Prostate gland (tissue), 2 donors: Measurements from ENCODE around the gene KCTD18. TPM values are rescaled to one million over a fixed set of nuclear protein-coding genes. Genes with fewer than 3 reads are reported as not detected.

Experiments
- DNase-seq: peaks from one replicate; pipeline ENCODE4 v3.0.0-alpha.2; 2019; ENCODE audit warnings: low spot score
- H3K27ac ChIP-seq, 2 donors: fragments of 200-600 bp; sonication (generic); 2 replicates each; pipeline ENCODE4 v1.5.1; 2017 to 2019
- H3K27me3 ChIP-seq: fragments of 200-600 bp; sonication (generic); replicated peaks from 2 replicates; pipeline ENCODE4 v1.5.1; 2019; ENCODE audit not compliant: insufficient read depth
- H3K36me3 ChIP-seq, 2 donors: fragments of 200-600 bp; sonication (generic); 1 replicate in 1 of 2; 2 replicates in 1 of 2; pipeline versions ENCODE4 v1.5.1 to v1.8.1; 2017 to 2019
- H3K4me1 ChIP-seq: fragments of 200-600 bp; sonication (generic); replicated peaks from 2 replicates; pipeline ENCODE4 v1.5.1; 2019
- H3K4me3 ChIP-seq, 2 donors: fragments of 200-600 bp; sonication (generic); 2 replicates each; pipeline ENCODE4 v1.5.1; 2017 to 2019
- H3K9me3 ChIP-seq: fragments of 200-600 bp; sonication (generic); 2 replicates; pipeline ENCODE4 v1.5.1; 2017
- POLR2A ChIP-seq: fragments of 450-650 bp; IDR thresholded peaks from one replicate; pipeline ENCODE4 v1.6.1; 2016; ENCODE audit warnings: antibody characterized with exemption, mild to moderate bottlenecking
- POLR2AphosphoS5 ChIP-seq: sonication (generic); formaldehyde crosslinking; IDR thresholded peaks from one replicate; pipeline ENCODE4 v1.6.1; 2017; ENCODE audit warnings: antibody characterized with exemption
- WGBS: methylation state at CpG from one replicate; pipeline ENCODE4 v1.1.5; 2018; 5-methylcytosine and 5-hydroxymethylcytosine counted together
- intact Hi-C: fragments of 100-400 bp; cut with DNase I; formaldehyde crosslinking; loops from one replicate; pipeline ENCODE4 v1.14.2; 2022
- total RNA-seq, 2 donors: library from RNA; depleted of rRNA; stranded (reverse); fragments of >200 nt; gene quantifications; one replicate each; pipeline ENCODE4 v1.1.0, GENCODE V29; 2016
- TF ChIP-seq, protein P1 (sequence below), 4 experiments: fragments of 200-600 bp in 2 of 4; fragments of 450-650 bp in 2 of 4; sonication (generic) in 2 of 4; IDR thresholded peaks; 1 replicate in 3 of 4; 2 replicates in 1 of 4; pipeline ENCODE4 v1.5.1; 2016 to 2019; ENCODE audit warnings: antibody characterized with exemption in 4 of 4, mild to moderate bottlenecking in 2 of 4, moderate library complexity in 2 of 4

KCTD18 gene
- total RNA-seq, 2 donors from 2014 or later, result 21.1 to 38.2 TPM

DNA sequence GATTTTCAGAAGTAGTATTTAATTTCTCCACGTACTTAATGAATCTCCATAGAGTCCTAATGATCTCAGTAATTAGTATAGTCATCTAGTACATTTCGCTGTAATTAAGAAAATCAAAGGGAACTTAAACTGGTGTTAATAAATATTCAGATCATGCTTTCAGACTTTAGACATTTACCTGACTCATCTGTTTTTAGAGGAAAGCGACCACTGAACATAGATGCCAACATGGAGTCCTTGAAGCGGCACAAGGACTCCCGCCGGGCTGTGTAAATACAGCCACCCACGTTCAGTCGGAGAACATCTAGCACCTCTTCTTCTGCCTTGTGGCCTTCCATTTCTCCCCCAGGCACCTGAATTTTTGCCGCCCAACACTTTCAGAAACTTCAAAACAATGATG lies 3.2 kb downstream of the KCTD18 start:
- Histone ChIP-seq H3K36me3 (no peaks in the 10 kb centered on the region), H3K4me3 (no peak overlapping the region), H3K27ac (no peak overlapping the region), H3K27me3 (no peaks in the 10 kb centered on the region), H3K4me1 (no peaks in the 10 kb centered on the region), H3K9me3 (no peaks in the 10 kb centered on the region)
- DNase-seq, result no peak
- WGBS, result 70% methylated on average over 9 of the region's 9 CpGs
- TF ChIP-seq, protein P1, sequence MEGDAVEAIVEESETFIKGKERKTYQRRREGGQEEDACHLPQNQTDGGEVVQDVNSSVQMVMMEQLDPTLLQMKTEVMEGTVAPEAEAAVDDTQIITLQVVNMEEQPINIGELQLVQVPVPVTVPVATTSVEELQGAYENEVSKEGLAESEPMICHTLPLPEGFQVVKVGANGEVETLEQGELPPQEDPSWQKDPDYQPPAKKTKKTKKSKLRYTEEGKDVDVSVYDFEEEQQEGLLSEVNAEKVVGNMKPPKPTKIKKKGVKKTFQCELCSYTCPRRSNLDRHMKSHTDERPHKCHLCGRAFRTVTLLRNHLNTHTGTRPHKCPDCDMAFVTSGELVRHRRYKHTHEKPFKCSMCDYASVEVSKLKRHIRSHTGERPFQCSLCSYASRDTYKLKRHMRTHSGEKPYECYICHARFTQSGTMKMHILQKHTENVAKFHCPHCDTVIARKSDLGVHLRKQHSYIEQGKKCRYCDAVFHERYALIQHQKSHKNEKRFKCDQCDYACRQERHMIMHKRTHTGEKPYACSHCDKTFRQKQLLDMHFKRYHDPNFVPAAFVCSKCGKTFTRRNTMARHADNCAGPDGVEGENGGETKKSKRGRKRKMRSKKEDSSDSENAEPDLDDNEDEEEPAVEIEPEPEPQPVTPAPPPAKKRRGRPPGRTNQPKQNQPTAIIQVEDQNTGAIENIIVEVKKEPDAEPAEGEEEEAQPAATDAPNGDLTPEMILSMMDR (IDR thresholded peaks at IDR 0.05), result no peak
- no peak for TF ChIP-seq POLR2AphosphoS5
- TF ChIP-seq POLR2A, result no peak
- intact Hi-C loops, result no loop called here

GRCh38 chr2:200502196-200502595 lies 7.7 kb downstream of the KCTD18 start:
- no peaks in the 10 kb centered on the region for H3K9me3 ChIP-seq
- no peaks in the 10 kb centered on the region for H3K36me3 ChIP-seq
- no peak for DNase-seq
- intact Hi-C loops, result no loop called here
- H3K27ac ChIP-seq, result no peak overlapping the region
- H3K4me1 ChIP-seq, result no peaks in the 10 kb centered on the region
- no peak overlapping the region for H3K4me3 ChIP-seq
- WGBS, result 95% methylated on average over 5 of the region's 5 CpGs
- no peak for TF ChIP-seq POLR2AphosphoS5
- TF ChIP-seq, protein P1 (IDR thresholded peaks at IDR 0.05), result no peak
- no peak for TF ChIP-seq POLR2A
- H3K27me3 ChIP-seq, result no peaks in the 10 kb centered on the region

DNA sequence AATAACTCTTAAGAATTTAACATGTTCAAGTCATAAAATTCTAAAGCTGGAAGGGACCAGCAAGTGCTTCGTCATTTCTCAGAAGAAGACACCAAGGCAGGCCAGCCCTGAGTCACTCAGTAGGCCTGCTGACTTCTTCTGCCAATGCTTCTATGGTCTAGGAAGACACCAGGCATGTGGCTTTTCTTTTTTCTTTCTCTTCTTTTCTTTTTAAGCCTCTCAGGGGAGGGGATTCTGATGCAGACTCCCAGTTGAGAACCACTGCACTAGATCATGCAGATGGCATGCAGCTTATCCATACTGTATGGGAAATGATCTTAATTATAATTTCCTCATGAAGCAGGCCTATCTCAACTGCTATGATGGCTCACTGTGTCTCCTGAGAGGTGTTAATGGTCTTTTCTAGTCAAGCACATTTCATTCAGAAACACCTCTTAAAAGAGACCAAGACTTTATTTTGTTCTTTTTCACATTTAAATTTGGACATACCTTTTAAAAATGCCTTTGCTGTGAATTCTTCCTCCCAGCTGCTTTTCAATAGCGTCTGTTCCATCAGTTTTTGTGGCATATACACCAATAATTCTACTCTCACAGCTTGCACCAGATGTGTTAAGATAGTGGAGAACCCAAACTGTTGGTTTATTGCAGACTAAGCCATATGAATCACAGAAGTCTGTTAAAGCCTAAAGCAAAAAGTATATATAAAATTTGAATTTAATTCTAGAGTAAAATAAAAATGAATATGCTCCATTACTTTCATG lies 11.3 kb downstream of the KCTD18 start:
- Histone ChIP-seq H3K27ac (no peak overlapping the region), H3K4me1 (no peaks in the 10 kb centered on the region), H3K36me3 (no peaks in the 10 kb centered on the region), H3K4me3 (no peak overlapping the region), H3K9me3 (no peaks in the 10 kb centered on the region), H3K27me3 (no peaks in the 10 kb centered on the region)
- WGBS, result 86% methylated on average over 2 of the region's 2 CpGs
- DNase-seq, result no peak
- intact Hi-C loops, result no loop called here
- TF ChIP-seq, protein P1 (IDR thresholded peaks at IDR 0.05), result no peak
- TF ChIP-seq POLR2AphosphoS5, result no peak
- no peak for TF ChIP-seq POLR2A

DNA sequence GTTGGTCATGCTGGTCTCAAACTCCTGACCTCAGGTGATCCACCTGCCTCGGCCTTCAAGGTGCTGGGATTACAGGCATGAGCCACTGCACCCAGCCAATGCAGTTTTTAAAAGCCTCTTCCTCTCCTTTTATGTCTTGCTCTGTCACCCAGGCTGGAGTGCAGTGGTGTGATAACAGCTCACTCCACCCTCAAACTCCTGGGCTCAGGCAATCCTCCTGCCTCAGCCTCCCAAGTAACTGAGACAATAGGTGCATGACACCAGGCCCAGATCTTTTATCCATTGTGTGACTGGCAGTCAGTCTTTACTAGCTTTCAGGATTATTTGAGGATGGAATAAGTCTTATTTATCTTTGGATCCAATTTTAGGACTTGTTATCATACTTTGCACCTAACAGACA lies 13.2 kb downstream of the KCTD18 start:
- Histone ChIP-seq H3K27ac (no peak overlapping the region), H3K36me3 (no peaks in the 10 kb centered on the region), H3K4me1 (no peaks in the 10 kb centered on the region), H3K9me3 (no peaks in the 10 kb centered on the region), H3K4me3 (no peak overlapping the region), H3K27me3 (no peaks in the 10 kb centered on the region)
- intact Hi-C loops, result no loop called here
- TF ChIP-seq POLR2AphosphoS5 (no peak), POLR2A (no peak)
- TF ChIP-seq, protein P1 (IDR thresholded peaks at IDR 0.05), result no peak
- WGBS, result 95% methylated on average over 1 of the region's 1 CpG
- no peak for DNase-seq

- H3K4me3 ChIP-seq, result no peak overlapping the region
- intact Hi-C loops, result no loop called here
- H3K9me3 ChIP-seq, result no peaks in the 10 kb centered on the region
- no peak for DNase-seq
- WGBS, result 98% methylated on average over 2 of the region's 2 CpGs
- no peaks in the 10 kb centered on the region for H3K4me1 ChIP-seq
- H3K27ac ChIP-seq, result no peak overlapping the region
- TF ChIP-seq POLR2A (no peak), POLR2AphosphoS5 (no peak)
- TF ChIP-seq, protein P1 (IDR thresholded peaks at IDR 0.05), result no peak
- H3K36me3 ChIP-seq, result no peaks in the 10 kb centered on the region
- H3K27me3 ChIP-seq, result no peaks in the 10 kb centered on the region
Observed at GRCh38 chr2:200494048-200494447, 15.8 kb downstream of the KCTD18 start.
